GM20000 (cell line): ENCODE data around the gene FAM3D.

Experiments
- DNase-seq: peaks from one replicate; pipeline ENCODE4 v3.0.0; 2012; ENCODE audit warnings: low spot score
- TF ChIP-seq, protein P1 (sequence below): IDR thresholded peaks from 2 replicates; pipeline ENCODE4 v1.5.1; 2012; ENCODE audit warnings: mild to moderate bottlenecking, control low read depth; ENCODE audit errors: extremely low read depth, missing control alignments

Gene FAM3D

DNA sequence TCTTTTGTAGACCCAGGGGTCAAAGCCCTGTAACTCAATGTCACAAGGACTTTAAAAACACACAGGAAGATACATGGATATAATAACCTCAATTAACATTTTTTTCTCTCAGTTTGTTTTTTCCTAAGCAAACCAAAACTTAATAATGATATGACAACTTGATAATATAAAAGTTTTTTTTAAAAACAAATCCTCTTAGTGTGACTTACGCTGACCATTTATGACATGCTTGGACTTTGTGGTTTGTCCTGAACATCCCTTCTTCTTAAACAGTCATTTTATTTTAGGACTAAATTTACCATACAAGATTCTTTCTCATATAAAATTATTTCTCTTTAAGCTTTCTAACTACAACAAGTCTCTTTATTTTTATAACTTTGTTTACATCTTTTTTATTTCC, 25.4 kb upstream of the FAM3D start:
- DNase-seq = no peak
- TF ChIP-seq, protein P1, sequence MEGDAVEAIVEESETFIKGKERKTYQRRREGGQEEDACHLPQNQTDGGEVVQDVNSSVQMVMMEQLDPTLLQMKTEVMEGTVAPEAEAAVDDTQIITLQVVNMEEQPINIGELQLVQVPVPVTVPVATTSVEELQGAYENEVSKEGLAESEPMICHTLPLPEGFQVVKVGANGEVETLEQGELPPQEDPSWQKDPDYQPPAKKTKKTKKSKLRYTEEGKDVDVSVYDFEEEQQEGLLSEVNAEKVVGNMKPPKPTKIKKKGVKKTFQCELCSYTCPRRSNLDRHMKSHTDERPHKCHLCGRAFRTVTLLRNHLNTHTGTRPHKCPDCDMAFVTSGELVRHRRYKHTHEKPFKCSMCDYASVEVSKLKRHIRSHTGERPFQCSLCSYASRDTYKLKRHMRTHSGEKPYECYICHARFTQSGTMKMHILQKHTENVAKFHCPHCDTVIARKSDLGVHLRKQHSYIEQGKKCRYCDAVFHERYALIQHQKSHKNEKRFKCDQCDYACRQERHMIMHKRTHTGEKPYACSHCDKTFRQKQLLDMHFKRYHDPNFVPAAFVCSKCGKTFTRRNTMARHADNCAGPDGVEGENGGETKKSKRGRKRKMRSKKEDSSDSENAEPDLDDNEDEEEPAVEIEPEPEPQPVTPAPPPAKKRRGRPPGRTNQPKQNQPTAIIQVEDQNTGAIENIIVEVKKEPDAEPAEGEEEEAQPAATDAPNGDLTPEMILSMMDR = no peak

DNA sequence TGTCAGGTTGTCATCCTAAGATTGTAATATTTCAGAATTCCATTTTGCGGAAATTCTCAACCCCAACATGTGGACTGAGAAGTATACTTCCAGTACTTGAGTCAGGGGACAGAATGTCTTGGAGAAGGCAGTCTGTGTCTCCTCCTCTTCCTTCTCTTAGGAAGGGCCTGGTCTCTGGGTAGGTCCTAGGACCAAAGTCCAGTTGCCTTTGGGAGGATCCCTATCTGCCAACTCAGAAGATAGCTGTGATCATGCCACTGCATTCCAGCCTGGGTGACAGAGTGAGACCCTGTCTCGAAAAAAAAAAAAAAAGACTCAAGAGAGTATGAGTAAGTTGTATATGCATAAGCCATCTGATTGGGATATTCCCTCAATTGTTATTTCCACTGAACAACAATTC, 23.9 kb upstream of the FAM3D start:
- DNase-seq = no peak
- TF ChIP-seq, protein P1 = no peak

DNA sequence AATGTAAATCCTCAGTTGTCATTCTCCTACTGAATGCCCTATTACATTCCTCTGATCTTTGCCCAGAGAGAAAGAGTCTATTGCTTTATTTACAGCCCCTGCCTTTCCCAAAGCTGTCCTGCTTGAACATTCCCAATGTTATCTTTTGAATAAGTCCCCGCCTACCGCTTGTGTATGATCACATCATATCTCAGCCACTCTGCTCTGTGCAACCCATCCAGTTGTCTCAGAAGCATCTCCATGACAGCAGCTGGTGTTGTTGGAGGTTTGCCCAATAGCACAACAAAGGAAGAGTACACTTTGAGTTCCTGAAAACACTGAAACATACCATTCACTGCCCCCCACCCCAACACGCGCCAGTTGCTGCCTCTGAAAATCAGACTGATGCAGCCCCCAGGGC, 22.0 kb upstream of the FAM3D start:
- DNase-seq = no peak

DNA sequence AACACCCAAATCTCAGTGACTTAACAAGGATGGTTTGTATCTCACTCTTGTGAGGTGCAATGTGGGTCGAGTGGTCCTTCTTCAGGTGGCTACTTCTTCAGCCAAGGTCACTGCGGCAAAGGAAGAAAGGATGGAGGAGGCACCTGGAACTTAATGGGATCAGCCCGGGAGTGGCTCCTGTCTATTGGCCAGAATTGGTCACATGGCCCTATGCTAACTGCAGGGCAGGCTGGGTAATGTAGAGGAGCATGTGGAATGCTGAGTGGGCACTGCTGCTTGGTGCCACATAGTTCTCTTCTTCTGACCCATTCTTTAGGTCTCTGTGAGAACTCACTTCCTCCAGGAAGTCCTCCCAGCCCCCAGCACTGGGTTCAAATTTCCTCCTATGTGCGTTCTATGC, 20.3 kb upstream of the FAM3D start:
- TF ChIP-seq, protein P1 = no peak
- DNase-seq = no peak

More for the DNA sequence above, 22.0 kb upstream of the FAM3D start:
- TF ChIP-seq, protein P1 = no peak

DNA sequence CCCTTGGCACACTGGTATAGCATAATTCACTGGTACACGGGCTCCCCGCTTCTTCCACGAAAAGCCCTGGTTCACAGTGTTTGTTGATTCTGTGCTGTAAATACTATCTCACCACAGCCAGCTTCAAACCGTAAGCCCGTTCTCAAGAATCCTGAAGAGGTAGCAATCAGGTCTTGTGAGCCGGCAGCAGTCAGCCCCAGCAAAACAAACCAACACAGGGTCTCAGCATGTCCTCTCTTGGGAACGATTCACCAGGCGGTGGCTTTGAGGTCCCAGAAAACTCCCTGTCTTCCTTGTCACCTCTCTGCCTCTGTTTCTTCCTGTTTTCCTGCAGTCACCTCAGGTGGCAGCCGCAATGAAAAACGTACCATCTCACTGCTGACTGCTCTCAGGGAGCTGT, 19.1 kb upstream of the FAM3D start:
- TF ChIP-seq, protein P1 = no peak
- DNase-seq = no peak

DNA sequence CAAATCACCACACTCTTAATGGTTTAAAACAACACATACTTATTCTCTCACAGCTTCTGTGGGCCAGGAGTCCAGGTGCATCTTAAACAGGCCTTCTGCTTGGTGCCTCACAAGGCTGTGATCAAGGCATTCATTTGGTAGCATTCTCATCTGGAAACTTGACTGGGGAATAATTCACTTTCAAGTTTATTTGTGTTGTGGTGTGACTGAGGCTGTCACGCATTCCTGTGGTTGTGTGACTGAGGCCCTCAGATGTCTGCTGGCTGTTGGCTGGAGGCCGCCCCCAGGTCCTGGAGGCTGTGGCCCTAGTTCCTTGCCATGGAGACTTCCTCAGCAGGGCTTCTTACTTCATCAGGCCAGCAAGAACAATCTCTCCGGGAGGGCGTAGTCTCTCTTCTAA, 16.9 kb upstream of the FAM3D start:
- peak; percentile 23 for DNase-seq
- TF ChIP-seq, protein P1 = no peak

DNA sequence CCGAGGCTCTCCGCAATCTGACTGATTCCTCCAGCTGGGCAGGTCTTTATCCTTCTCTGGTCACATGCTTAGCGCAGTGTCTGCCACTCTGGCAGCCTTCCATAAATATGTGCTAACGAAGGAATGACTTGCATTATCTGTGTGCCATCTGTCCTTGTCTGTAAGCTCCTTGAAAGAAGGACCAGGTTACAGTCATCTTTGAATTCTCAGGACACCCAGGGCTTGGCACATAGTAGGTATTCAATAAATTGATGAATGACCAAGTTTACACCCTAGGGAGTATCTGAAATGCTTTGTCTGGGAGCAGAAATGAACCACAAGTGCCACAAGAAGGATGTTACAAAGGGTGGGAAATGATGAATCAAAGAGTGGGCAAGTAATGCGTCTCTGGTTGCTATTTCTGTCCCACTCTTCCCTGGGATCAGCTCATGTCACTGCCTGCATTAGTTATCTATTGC, 16.5 kb upstream of the FAM3D start:
- TF ChIP-seq, protein P1 = no peak
- DNase-seq = no peak
